Measurements from ENCODE around the gene CLEC2L. TPM values are rescaled to one million over a fixed set of nuclear protein-coding genes. Genes with fewer than 3 reads are reported as not detected.
A peak's percentile ranks its signal among the peaks of the same experiment; 100 is the strongest.

The CLEC2L gene
- total and polyA plus RNA-seq, 2 experiments from 2014 or later = not detected

DNA sequence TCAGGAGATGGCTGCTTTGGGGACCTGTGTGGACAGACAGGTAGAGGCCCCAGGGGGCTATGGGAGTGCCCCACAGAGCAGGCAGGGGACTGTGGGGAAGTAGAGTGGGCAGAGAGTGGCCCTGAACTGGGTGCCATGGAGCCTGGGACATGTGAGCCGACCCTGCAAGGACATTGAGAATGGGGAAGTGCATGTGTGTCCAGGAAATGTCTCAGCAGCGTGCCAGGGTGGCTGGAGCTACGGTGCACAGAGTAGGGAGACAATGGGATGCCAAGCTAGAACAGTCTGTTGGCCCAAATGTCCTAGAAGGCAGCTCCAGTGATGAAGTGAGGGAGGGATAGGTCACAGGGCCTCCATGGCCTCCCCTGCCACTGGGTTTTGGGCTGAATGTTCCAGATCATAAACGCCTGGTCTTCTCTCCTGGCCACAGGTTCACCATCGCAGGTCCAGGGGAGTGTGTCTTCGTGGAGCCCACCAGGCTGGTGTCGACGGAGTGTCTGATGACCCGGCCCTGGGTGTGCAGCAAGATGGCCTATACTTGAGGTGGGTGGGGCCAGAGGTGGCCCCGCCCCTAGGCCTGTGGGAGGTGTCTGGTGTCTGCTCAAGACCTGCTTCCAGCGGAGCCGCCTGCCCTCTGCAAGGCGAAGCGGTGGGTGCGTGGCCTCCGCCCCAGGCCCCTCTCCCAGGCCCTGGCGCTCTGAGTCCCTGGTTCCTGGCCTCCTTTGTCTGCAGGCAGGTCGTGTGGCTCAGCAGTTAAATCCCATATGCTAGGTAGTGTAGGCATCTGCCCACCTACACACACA is 20.5 kb downstream of the CLEC2L start:
- Histone ChIP-seq H3K27ac (ENCODE audit: low read depth) (no peak overlapping the region), H3K79me2 (replicated peaks; ENCODE audit: insufficient read depth) (no peaks in the 10 kb centered on the region), H3K9me2 (ENCODE audit: insufficient read depth) (no peaks in the 10 kb centered on the region), H3K4me3 (no peak overlapping the region), H4K20me1 (replicated peaks; ENCODE audit: insufficient read depth) (no peaks in the 10 kb centered on the region), H3F3A (replicated peaks; ENCODE audit: low read depth) (no peaks in the 10 kb centered on the region), H3K4me2 (no peak overlapping the region), H3K36me3 (ENCODE audit: insufficient read depth) (no peaks in the 10 kb centered on the region), H2AFZ (0 out of 2 replicates have a peak overlapping the region, but pooled peaks have one; percentile 18), H3K27me3 (ENCODE audit: insufficient read depth) (no peaks in the 10 kb centered on the region), H3K4me1 (ENCODE audit: insufficient read depth) (no peaks in the 10 kb centered on the region)
- no peak for TF ChIP-seq EZH2phosphoT487 (IDR thresholded peaks at IDR 0.05; ENCODE audit: unreplicated experiment)
- ATAC-seq (peak; percentile 74), DNase-seq (ENCODE audit: low spot score) (peak; percentile 59)
- Mint-ChIP-seq H3K27me3 (ENCODE audit: insufficient read depth, low read depth, poor library complexity) (peaks cover 9% of the 10 kb centered on the region), H3K4me1 (peaks cover 14% of the 10 kb centered on the region), H3K27ac (no peak overlapping the region), H3K4me3 (no peak overlapping the region), H3K36me3 (ENCODE audit: low read depth) (no peaks in the 10 kb centered on the region), H3K9me3 (no peaks in the 10 kb centered on the region)

DNA sequence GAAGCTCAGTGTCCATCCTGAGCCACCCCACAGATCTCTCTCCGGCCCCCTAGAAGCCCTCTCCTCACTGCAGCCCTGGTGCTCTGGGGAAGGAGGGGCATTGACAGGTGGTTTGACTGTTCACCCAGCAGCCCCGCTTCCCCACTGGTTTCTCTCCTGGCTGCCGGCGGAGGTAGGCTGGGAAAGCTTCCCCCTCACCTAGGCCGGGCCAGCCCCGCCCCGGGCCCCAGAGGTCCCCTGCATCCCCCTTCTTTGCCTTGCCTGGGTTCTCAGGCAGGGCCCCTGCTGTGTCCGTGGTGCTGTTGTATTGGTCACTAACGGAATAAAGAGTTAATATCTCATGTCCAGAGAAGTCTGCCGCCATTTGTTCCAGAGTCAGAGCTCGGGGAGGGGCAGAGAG is 21.2 kb downstream of the CLEC2L start:
- H3K27ac ChIP-seq (ENCODE audit: low read depth) = no peak overlapping the region
- TF ChIP-seq, protein P1, sequence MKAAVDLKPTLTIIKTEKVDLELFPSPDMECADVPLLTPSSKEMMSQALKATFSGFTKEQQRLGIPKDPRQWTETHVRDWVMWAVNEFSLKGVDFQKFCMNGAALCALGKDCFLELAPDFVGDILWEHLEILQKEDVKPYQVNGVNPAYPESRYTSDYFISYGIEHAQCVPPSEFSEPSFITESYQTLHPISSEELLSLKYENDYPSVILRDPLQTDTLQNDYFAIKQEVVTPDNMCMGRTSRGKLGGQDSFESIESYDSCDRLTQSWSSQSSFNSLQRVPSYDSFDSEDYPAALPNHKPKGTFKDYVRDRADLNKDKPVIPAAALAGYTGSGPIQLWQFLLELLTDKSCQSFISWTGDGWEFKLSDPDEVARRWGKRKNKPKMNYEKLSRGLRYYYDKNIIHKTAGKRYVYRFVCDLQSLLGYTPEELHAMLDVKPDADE (IDR thresholded peaks at IDR 0.05) = no peak
- TF ChIP-seq JUNB (IDR thresholded peaks at IDR 0.05; ENCODE audit: unreplicated experiment) = no peak
- no peak overlapping the region for H3K4me3 Mint-ChIP-seq
- no peak for DNase-seq (ENCODE audit: low spot score)
- H3K27me3 ChIP-seq (ENCODE audit: insufficient read depth) = no peaks in the 10 kb centered on the region
- ATAC-seq = no peak
- no peak overlapping the region for H3K4me3 ChIP-seq
- no peaks in the 10 kb centered on the region for H4K20me1 ChIP-seq (replicated peaks; ENCODE audit: insufficient read depth)
- no peaks in the 10 kb centered on the region for H3K79me2 ChIP-seq (replicated peaks; ENCODE audit: insufficient read depth)
- H3K9me2 ChIP-seq (ENCODE audit: insufficient read depth) = no peaks in the 10 kb centered on the region
- H3K36me3 ChIP-seq (ENCODE audit: insufficient read depth) = no peaks in the 10 kb centered on the region
- no peak overlapping the region for H3K27ac Mint-ChIP-seq
- no peaks in the 10 kb centered on the region for H3F3A ChIP-seq (replicated peaks; ENCODE audit: low read depth)
- 0 out of 2 replicates have a peak overlapping the region, but pooled peaks have one; percentile 18 for H2AFZ ChIP-seq
- peaks cover 9% of the 10 kb centered on the region for H3K27me3 Mint-ChIP-seq (ENCODE audit: insufficient read depth, low read depth, poor library complexity)
- H3K9me3 Mint-ChIP-seq = no peaks in the 10 kb centered on the region
- H3K36me3 Mint-ChIP-seq (ENCODE audit: low read depth) = no peaks in the 10 kb centered on the region
- H3K4me1 Mint-ChIP-seq = peaks cover 12% of the 10 kb centered on the region
- no peaks in the 10 kb centered on the region for H3K4me1 ChIP-seq (ENCODE audit: insufficient read depth)
- H3K4me2 ChIP-seq = no peak overlapping the region

DNA sequence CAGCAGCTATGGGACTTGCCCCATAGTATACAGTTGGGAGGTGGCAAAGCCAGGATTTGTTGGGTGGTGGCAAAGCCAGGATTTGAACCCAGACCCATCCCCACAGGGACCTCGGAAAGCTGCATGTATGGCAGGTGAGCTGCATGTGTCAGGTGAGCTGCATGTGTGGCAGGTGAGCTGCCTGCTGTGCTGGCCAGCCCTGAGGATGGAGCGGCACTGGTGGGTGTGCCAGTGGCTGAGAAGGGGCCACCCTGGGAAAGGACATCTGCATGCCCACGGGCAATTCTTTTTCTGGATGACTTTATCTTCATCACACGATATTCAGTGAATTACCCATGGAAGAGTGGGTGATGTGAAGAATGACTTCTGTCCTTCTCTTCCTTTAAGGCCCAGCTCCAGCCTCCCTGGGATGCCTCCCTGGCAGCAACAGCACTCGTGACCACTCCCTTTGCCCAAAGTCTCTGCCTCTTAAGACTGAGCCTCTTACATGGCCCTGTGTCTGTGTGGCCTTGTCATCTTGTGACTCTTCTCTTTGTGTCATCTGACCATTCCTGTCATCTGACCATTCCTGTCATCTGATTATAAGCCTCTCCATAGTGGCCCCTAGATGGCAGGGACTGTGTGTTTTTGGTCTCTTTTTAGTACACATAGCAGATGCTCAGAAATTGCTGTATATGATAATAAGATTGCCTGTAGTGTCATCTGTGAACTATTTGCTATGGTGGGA is 25.0 kb downstream of the CLEC2L start:
- no peaks in the 10 kb centered on the region for H3K36me3 ChIP-seq (ENCODE audit: insufficient read depth)
- no peak overlapping the region for H3K4me3 Mint-ChIP-seq
- no peak overlapping the region for H3K4me2 ChIP-seq
- no peaks in the 10 kb centered on the region for H4K20me1 ChIP-seq (replicated peaks; ENCODE audit: insufficient read depth)
- DNase-seq (ENCODE audit: low spot score) (no peak), ATAC-seq (no peak)
- H3K27me3 ChIP-seq (ENCODE audit: insufficient read depth) = no peaks in the 10 kb centered on the region
- 0 out of 2 replicates have a peak, but pooled peaks cover 3% of the 10 kb centered on the region for H3K4me1 ChIP-seq (ENCODE audit: insufficient read depth)
- peaks cover 6% of the 10 kb centered on the region; the same call in 1 of the 2 replicates for H3K9me2 ChIP-seq (ENCODE audit: insufficient read depth)
- no peak overlapping the region for H3K27ac ChIP-seq (ENCODE audit: low read depth)
- peaks cover 9% of the 10 kb centered on the region for H3K27me3 Mint-ChIP-seq (ENCODE audit: insufficient read depth, low read depth, poor library complexity)
- no peak for TF ChIP-seq STAT1 (IDR thresholded peaks at IDR 0.05; ENCODE audit: unreplicated experiment)
- no peaks in the 10 kb centered on the region for H3K79me2 ChIP-seq (replicated peaks; ENCODE audit: insufficient read depth)
- H3K4me3 ChIP-seq = no peak overlapping the region
- H3F3A ChIP-seq (replicated peaks; ENCODE audit: low read depth) = no peaks in the 10 kb centered on the region
- H3K9me3 Mint-ChIP-seq = no peaks in the 10 kb centered on the region
- peaks cover 4% of the 10 kb centered on the region for H3K4me1 Mint-ChIP-seq
- H2AFZ ChIP-seq = no peak overlapping the region
- no peaks in the 10 kb centered on the region; the same call in 2 of the 3 replicates for H3K36me3 Mint-ChIP-seq (ENCODE audit: low read depth)
- H3K27ac Mint-ChIP-seq = no peak overlapping the region

Data from GM23338 (cell line).